ENCODE measurements around the gene ADAMTS3. TPM values are rescaled to one million over a fixed set of nuclear protein-coding genes. Genes with fewer than 3 reads are reported as not detected.

Gene ADAMTS3
- total and polyA plus RNA-seq, 2 experiments from 2014 or later = 1.2 to 3.7 TPM

GRCh38 chr4:72351521-72351920 is 217.5 kb downstream of the ADAMTS3 start:
- Mint-ChIP-seq H3K4me3 (no peak overlapping the region), H3K4me1 (no peaks in the 10 kb centered on the region), H3K36me3 (ENCODE audit: low read depth) (no peaks in the 10 kb centered on the region), H3K27me3 (ENCODE audit: insufficient read depth, low read depth, poor library complexity) (no peaks in the 10 kb centered on the region), H3K9me3 (no peaks in the 10 kb centered on the region), H3K27ac (no peak overlapping the region)
- H3K9me2 ChIP-seq (ENCODE audit: insufficient read depth) = no peaks in the 10 kb centered on the region
- H3K4me1 ChIP-seq (ENCODE audit: insufficient read depth) = no peaks in the 10 kb centered on the region
- no peaks in the 10 kb centered on the region for H3K27me3 ChIP-seq (ENCODE audit: insufficient read depth)
- H3K4me3 ChIP-seq = no peak overlapping the region
- DNase-seq (ENCODE audit: low spot score) (no peak), ATAC-seq (no peak)
- no peak overlapping the region for H3K27ac ChIP-seq (ENCODE audit: low read depth)
- TF ChIP-seq NANOG (IDR thresholded peaks at IDR 0.05; ENCODE audit: borderline replicate concordance) = no peak
- no peak for TF ChIP-seq JUNB (IDR thresholded peaks at IDR 0.05; ENCODE audit: unreplicated experiment)
- TF ChIP-seq CREB1 (CRISPR knock-in tag; IDR thresholded peaks at IDR 0.05; ENCODE audit: low read depth) = no peak
- TF ChIP-seq ZNF114 (CRISPR knock-in tag; IDR thresholded peaks at IDR 0.05) = no peak
- no peak for TF ChIP-seq EZH2phosphoT487 (IDR thresholded peaks at IDR 0.05; ENCODE audit: unreplicated experiment)
- TF ChIP-seq ZNF462 (CRISPR knock-in tag; IDR thresholded peaks at IDR 0.05) = no peak
- H3K36me3 ChIP-seq (ENCODE audit: insufficient read depth) = no peaks in the 10 kb centered on the region
- no peaks in the 10 kb centered on the region for H3F3A ChIP-seq (replicated peaks; ENCODE audit: low read depth)
- H3K4me2 ChIP-seq = no peak overlapping the region
- no peak overlapping the region for H2AFZ ChIP-seq
- no peaks in the 10 kb centered on the region for H3K79me2 ChIP-seq (replicated peaks; ENCODE audit: insufficient read depth)
- no peaks in the 10 kb centered on the region for H4K20me1 ChIP-seq (replicated peaks; ENCODE audit: insufficient read depth)

GRCh38 chr4:72348701-72349100 is 220.3 kb downstream of the ADAMTS3 start:
- Mint-ChIP-seq H3K4me1 (no peaks in the 10 kb centered on the region), H3K4me3 (no peak overlapping the region), H3K27me3 (ENCODE audit: insufficient read depth, low read depth, poor library complexity) (no peaks in the 10 kb centered on the region), H3K9me3 (no peaks in the 10 kb centered on the region), H3K36me3 (ENCODE audit: low read depth) (no peaks in the 10 kb centered on the region), H3K27ac (no peak overlapping the region; the same call in 1 of the 2 replicates)
- no peak for ATAC-seq
- Histone ChIP-seq H3K79me2 (replicated peaks; ENCODE audit: insufficient read depth) (no peaks in the 10 kb centered on the region), H3K4me1 (ENCODE audit: insufficient read depth) (no peaks in the 10 kb centered on the region), H3K9me2 (ENCODE audit: insufficient read depth) (no peaks in the 10 kb centered on the region), H3K4me3 (no peak overlapping the region), H4K20me1 (replicated peaks; ENCODE audit: insufficient read depth) (no peaks in the 10 kb centered on the region), H3K27ac (ENCODE audit: low read depth) (no peak overlapping the region), H3K36me3 (ENCODE audit: insufficient read depth) (no peaks in the 10 kb centered on the region), H3K27me3 (ENCODE audit: insufficient read depth) (no peaks in the 10 kb centered on the region), H3K4me2 (no peak overlapping the region), H3F3A (replicated peaks; ENCODE audit: low read depth) (no peaks in the 10 kb centered on the region), H2AFZ (no peak overlapping the region)
- no peak for DNase-seq (ENCODE audit: low spot score)
- no peak for TF ChIP-seq ZNF114 (CRISPR knock-in tag; IDR thresholded peaks at IDR 0.05)
